Fibroblast of lung (primary cell): ENCODE results near the gene MRPS24. TPM values are rescaled to one million over a fixed set of nuclear protein-coding genes. Genes with fewer than 3 reads are reported as not detected.

Experiments used
- DNase-seq, 2 donors: peaks; one replicate each; pipeline versions ENCODE4 v3.0.0 to v3.0.0-alpha.2; 2010; ENCODE audit warnings: low read depth in 2 of 2
- H2AFZ ChIP-seq: 2 replicates; pipeline ENCODE4 v1.5.1; 2012; ENCODE audit warnings: low read length, control low read depth, inconsistent platforms
- H3K27ac ChIP-seq: 2 replicates; pipeline ENCODE4 v1.5.1; 2011; ENCODE audit warnings: low read length, control low read depth; ENCODE audit not compliant: insufficient read depth
- H3K27me3 ChIP-seq: 2 replicates; pipeline ENCODE4 v1.5.1; 2011; ENCODE audit warnings: mild to moderate bottlenecking, low read length; ENCODE audit not compliant: control insufficient read depth, insufficient read depth
- H3K36me3 ChIP-seq: 2 replicates; pipeline ENCODE4 v1.5.1; 2011; ENCODE audit warnings: low read length; ENCODE audit not compliant: control insufficient read depth, insufficient read depth
- H3K4me1 ChIP-seq: 2 replicates; pipeline ENCODE4 v1.5.1; 2011; ENCODE audit warnings: low read length; ENCODE audit not compliant: control insufficient read depth, insufficient read depth; ENCODE audit errors: extremely low read depth
- H3K4me2 ChIP-seq: 2 replicates; pipeline ENCODE4 v1.5.1; 2011; ENCODE audit warnings: low read length, control low read depth; ENCODE audit not compliant: insufficient read depth; ENCODE audit errors: extremely low read depth
- H3K4me3 ChIP-seq, 4 experiments: fragments of 200-600 bp in 1 of 4; sonication (generic) in 1 of 4; replicated peaks in 1 of 4; 2 replicates each; pipeline ENCODE4 v1.5.1; 2011 to 2016; ENCODE audit warnings: low read length in 4 of 4, low read depth in 3 of 4, mild to moderate bottlenecking in 3 of 4, control low read depth in 2 of 4, inconsistent platforms in 1 of 4, mixed read lengths in 1 of 4; ENCODE audit not compliant: insufficient read depth in 1 of 4; ENCODE audit errors: control extremely low read depth in 1 of 4
- H3K79me2 ChIP-seq: 2 replicates; pipeline ENCODE4 v1.5.1; 2012; ENCODE audit warnings: mild to moderate bottlenecking, low read length, inconsistent platforms; ENCODE audit not compliant: control insufficient read depth, insufficient read depth
- H3K9ac ChIP-seq: 2 replicates; pipeline ENCODE4 v1.5.1; 2011; ENCODE audit warnings: mild to moderate bottlenecking, low read length, control low read depth; ENCODE audit not compliant: insufficient read depth
- H3K9me3 ChIP-seq: 2 replicates; pipeline ENCODE4 v1.5.1; 2012; ENCODE audit warnings: low read depth, low read length; ENCODE audit not compliant: control insufficient read depth, insufficient read depth
- H4K20me1 ChIP-seq: 2 replicates; pipeline ENCODE4 v1.5.1; 2011; ENCODE audit warnings: low read length; ENCODE audit not compliant: control insufficient read depth, insufficient read depth; ENCODE audit errors: extremely low read depth
- CTCF ChIP-seq, 2 donors: IDR thresholded peaks in 1 of 2; conservative IDR thresholded peaks in 1 of 2; 1 replicate in 1 of 2; 2 replicates in 1 of 2; pipeline ENCODE4 v1.5.1; 2011 to 2012; ENCODE audit warnings: low read length in 2 of 2, control low read depth in 1 of 2, inconsistent platforms in 1 of 2, low read depth in 1 of 2, mild to moderate bottlenecking in 1 of 2
- EZH2 ChIP-seq: IDR thresholded peaks from 2 replicates; pipeline ENCODE4 v1.5.1; 2012; ENCODE audit warnings: low read length, control low read depth, mild to moderate bottlenecking; ENCODE audit errors: missing control alignments
- polyA plus RNA-seq, 2 donors: library from polyadenylated mRNA; depleted of rRNA in 1 of 2; stranded (reverse) in 1 of 2; unstranded in 1 of 2; fragments of >200 nt; gene quantifications; 2 replicates each; pipeline ENCODE4 v1.2.1, GENCODE V29; 2011 to 2012; ENCODE audit warnings: missing spikeins in 1 of 2
- total RNA-seq: library from RNA; depleted of rRNA; stranded (reverse); fragments of >200 nt; gene quantifications from 2 replicates; pipeline ENCODE4 v1.2.1, GENCODE V29; 2014

The MRPS24 gene
- total and polyA plus RNA-seq, 2 donors (not counting 1 experiment from before 2014, with no cell fraction given) = 105 to 109 TPM

- DNase-seq = peak in 1 of 2 donors; percentile 84
Measured at GRCh38 chr7:43847496-43847895, 21.8 kb downstream of the MRPS24 start.

GRCh38 chr7:43844662-43845061 lies 24.7 kb downstream of the MRPS24 start:
- H3K4me3 ChIP-seq = no peak overlapping the region
- H3K9me3 ChIP-seq = no peaks in the 10 kb centered on the region
- H3K9ac ChIP-seq = no peak overlapping the region
- no peaks in the 10 kb centered on the region for H3K27me3 ChIP-seq
- no peak for TF ChIP-seq EZH2
- TF ChIP-seq CTCF (conservative IDR thresholded peaks at IDR 0.05 in 1 of 2, IDR thresholded peaks at IDR 0.05 in 1 of 2; ENCODE audit: low read depth in 1 of 2, low read length in 2 of 2) = no peak
- H4K20me1 ChIP-seq = no peaks in the 10 kb centered on the region
- H3K4me2 ChIP-seq = no peak overlapping the region
- no peak overlapping the region for H3K27ac ChIP-seq
- no peaks in the 10 kb centered on the region for H3K79me2 ChIP-seq
- H2AFZ ChIP-seq = no peak overlapping the region
- no peak for DNase-seq
- H3K4me1 ChIP-seq = no peaks in the 10 kb centered on the region
- H3K36me3 ChIP-seq = no peaks in the 10 kb centered on the region

More at GRCh38 chr7:43847496-43847895, 21.8 kb downstream of the MRPS24 start:
- H3K9ac ChIP-seq = no peak overlapping the region
- no peak overlapping the region for H3K27ac ChIP-seq
- H3K4me3 ChIP-seq = no peak overlapping the region
- no peak overlapping the region for H3K4me2 ChIP-seq
- H3K27me3 ChIP-seq = peaks cover 6% of the 10 kb centered on the region
- H3K79me2 ChIP-seq = no peaks in the 10 kb centered on the region
- no peaks in the 10 kb centered on the region for H3K4me1 ChIP-seq
- TF ChIP-seq CTCF (conservative IDR thresholded peaks at IDR 0.05 in 1 of 2, IDR thresholded peaks at IDR 0.05 in 1 of 2; ENCODE audit: low read depth in 1 of 2, low read length in 2 of 2) (no peak), EZH2 (no peak)
- no peaks in the 10 kb centered on the region for H3K9me3 ChIP-seq
- no peak overlapping the region for H2AFZ ChIP-seq
- no peaks in the 10 kb centered on the region for H4K20me1 ChIP-seq
- H3K36me3 ChIP-seq = no peaks in the 10 kb centered on the region

- Histone ChIP-seq H3K4me2 (no peak overlapping the region), H3K36me3 (no peaks in the 10 kb centered on the region), H3K79me2 (no peaks in the 10 kb centered on the region), H3K9me3 (no peaks in the 10 kb centered on the region), H3K27ac (no peak overlapping the region), H3K9ac (no peak overlapping the region), H3K4me3 (no peak overlapping the region), H3K27me3 (no peaks in the 10 kb centered on the region), H3K4me1 (no peaks in the 10 kb centered on the region), H2AFZ (no peak overlapping the region), H4K20me1 (no peaks in the 10 kb centered on the region)
- DNase-seq = no peak
- TF ChIP-seq EZH2 (no peak), CTCF (conservative IDR thresholded peaks at IDR 0.05 in 1 of 2, IDR thresholded peaks at IDR 0.05 in 1 of 2; ENCODE audit: low read depth in 1 of 2, low read length in 2 of 2) (no peak)
Measured at GRCh38 chr7:43844257-43844656, 25.1 kb downstream of the MRPS24 start.
